Ishikawa (cell line): ENCODE data around the gene OTUD6A.

Source experiments
- CEBPB ChIP-seq: IDR thresholded peaks from 2 replicates; pipeline ENCODE4 v1.6.1; 2012
- CREB1 ChIP-seq: IDR thresholded peaks from 2 replicates; pipeline ENCODE4 v1.6.1; 2012; ENCODE audit warnings: low read depth
- EP300 ChIP-seq: IDR thresholded peaks from 2 replicates; pipeline ENCODE4 v1.6.1; 2012; ENCODE audit warnings: borderline replicate concordance
- FOXM1 ChIP-seq: IDR thresholded peaks from 2 replicates; pipeline ENCODE4 v1.6.1; 2012; ENCODE audit warnings: low read depth, borderline replicate concordance
- NFIC ChIP-seq: IDR thresholded peaks from 2 replicates; pipeline ENCODE4 v1.6.1; 2012
- RAD21 ChIP-seq: IDR thresholded peaks from 2 replicates; pipeline ENCODE4 v1.6.1; 2012; ENCODE audit warnings: low read depth
- TAF1 ChIP-seq: IDR thresholded peaks from 2 replicates; pipeline ENCODE4 v1.6.1; 2012; ENCODE audit warnings: low read depth, mild to moderate bottlenecking
- TCF12 ChIP-seq: IDR thresholded peaks from 2 replicates; pipeline ENCODE4 v1.6.1; 2012; ENCODE audit warnings: low read depth
- TEAD4 ChIP-seq: IDR thresholded peaks from 2 replicates; pipeline ENCODE4 v1.6.1; 2012
- USF1 ChIP-seq: IDR thresholded peaks from 2 replicates; pipeline ENCODE4 v1.6.1; 2012
- YY1 ChIP-seq: IDR thresholded peaks from 2 replicates; pipeline ENCODE4 v1.6.1; 2012; ENCODE audit warnings: low read depth
- ZBTB7A ChIP-seq: IDR thresholded peaks from 2 replicates; pipeline ENCODE4 v1.6.1; 2012; ENCODE audit warnings: low read depth
- TF ChIP-seq, protein P1 (sequence below): IDR thresholded peaks from 2 replicates; pipeline ENCODE4 v1.6.1; 2012; ENCODE audit warnings: low read depth, mild to moderate bottlenecking
- TF ChIP-seq, protein P2 (sequence below): IDR thresholded peaks from 2 replicates; pipeline ENCODE4 v1.6.1; 2012

DNA sequence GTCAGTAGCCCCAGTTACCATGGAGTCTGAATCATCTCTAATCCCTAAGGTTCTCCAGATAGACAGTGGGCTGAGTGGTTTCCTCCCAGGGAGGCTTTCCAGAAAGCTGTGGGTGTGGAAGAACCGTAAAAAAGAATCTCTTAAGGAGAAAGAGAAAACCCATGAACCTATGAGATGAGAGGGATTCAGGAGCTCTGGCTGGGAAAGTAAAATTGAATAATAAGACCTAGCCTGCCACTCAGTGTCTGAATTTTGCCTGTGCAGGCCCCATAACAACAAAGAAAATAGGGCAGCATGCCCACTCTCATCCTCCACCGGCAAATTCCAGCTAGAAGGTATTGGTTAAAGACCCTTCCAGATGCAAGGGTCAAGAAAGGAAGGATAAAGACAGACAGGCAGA, 29.5 kb upstream of the OTUD6A start:
- TF ChIP-seq EP300 (no peak), TCF12 (no peak), TAF1 (no peak), CEBPB (no peak), RAD21 (no peak), USF1 (no peak), ZBTB7A (no peak), FOXM1 (no peak), TEAD4 (no peak), CREB1 (no peak), NFIC (no peak), YY1 (no peak)
- TF ChIP-seq, protein P1, sequence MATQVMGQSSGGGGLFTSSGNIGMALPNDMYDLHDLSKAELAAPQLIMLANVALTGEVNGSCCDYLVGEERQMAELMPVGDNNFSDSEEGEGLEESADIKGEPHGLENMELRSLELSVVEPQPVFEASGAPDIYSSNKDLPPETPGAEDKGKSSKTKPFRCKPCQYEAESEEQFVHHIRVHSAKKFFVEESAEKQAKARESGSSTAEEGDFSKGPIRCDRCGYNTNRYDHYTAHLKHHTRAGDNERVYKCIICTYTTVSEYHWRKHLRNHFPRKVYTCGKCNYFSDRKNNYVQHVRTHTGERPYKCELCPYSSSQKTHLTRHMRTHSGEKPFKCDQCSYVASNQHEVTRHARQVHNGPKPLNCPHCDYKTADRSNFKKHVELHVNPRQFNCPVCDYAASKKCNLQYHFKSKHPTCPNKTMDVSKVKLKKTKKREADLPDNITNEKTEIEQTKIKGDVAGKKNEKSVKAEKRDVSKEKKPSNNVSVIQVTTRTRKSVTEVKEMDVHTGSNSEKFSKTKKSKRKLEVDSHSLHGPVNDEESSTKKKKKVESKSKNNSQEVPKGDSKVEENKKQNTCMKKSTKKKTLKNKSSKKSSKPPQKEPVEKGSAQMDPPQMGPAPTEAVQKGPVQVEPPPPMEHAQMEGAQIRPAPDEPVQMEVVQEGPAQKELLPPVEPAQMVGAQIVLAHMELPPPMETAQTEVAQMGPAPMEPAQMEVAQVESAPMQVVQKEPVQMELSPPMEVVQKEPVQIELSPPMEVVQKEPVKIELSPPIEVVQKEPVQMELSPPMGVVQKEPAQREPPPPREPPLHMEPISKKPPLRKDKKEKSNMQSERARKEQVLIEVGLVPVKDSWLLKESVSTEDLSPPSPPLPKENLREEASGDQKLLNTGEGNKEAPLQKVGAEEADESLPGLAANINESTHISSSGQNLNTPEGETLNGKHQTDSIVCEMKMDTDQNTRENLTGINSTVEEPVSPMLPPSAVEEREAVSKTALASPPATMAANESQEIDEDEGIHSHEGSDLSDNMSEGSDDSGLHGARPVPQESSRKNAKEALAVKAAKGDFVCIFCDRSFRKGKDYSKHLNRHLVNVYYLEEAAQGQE: no peak
- TF ChIP-seq, protein P2, sequence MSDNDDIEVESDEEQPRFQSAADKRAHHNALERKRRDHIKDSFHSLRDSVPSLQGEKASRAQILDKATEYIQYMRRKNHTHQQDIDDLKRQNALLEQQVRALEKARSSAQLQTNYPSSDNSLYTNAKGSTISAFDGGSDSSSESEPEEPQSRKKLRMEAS: no peak
